Ishikawa (cell line): ENCODE results near the gene HSPB2.

Experiments
- EGR1 ChIP-seq: IDR thresholded peaks from 2 replicates; pipeline ENCODE4 v1.6.1; 2012
- FOXM1 ChIP-seq: IDR thresholded peaks from 2 replicates; pipeline ENCODE4 v1.6.1; 2012; ENCODE audit warnings: low read depth, borderline replicate concordance
- RAD21 ChIP-seq: IDR thresholded peaks from 2 replicates; pipeline ENCODE4 v1.6.1; 2012; ENCODE audit warnings: low read depth

GRCh38 chr11:111922803-111923202 lies 10.3 kb downstream of the HSPB2 start:
- TF ChIP-seq EGR1 (no peak), RAD21 (no peak), FOXM1 (no peak)
